Effector memory CD4-positive, alpha-beta T cell (primary cell): ENCODE data around the gene CUX1.
"Not testable (repeated sequence)": the region's sequence is repeated elsewhere in the genome, so short reads cannot be mapped to it uniquely, and the experiment has no call there.

Experiments used
- DNase-seq, 3 donors: peaks; one replicate each; pipeline ENCODE4 v3.0.0-alpha.2; 2020
- H3K27ac ChIP-seq: 2 replicates; pipeline ENCODE4 v1.7.0; 2013; ENCODE audit warnings: mild to moderate bottlenecking, low read length, moderate library complexity; ENCODE audit not compliant: insufficient read depth, poor library complexity, severe bottlenecking
- H3K27me3 ChIP-seq: replicated peaks from 2 replicates; pipeline ENCODE4 v1.7.0; 2013; ENCODE audit warnings: mild to moderate bottlenecking, low read length; ENCODE audit not compliant: insufficient read depth, control insufficient read depth, poor library complexity, severe bottlenecking
- H3K36me3 ChIP-seq: 2 replicates; pipeline ENCODE4 v1.7.0; 2013; ENCODE audit warnings: mild to moderate bottlenecking, low read length, moderate library complexity; ENCODE audit not compliant: control insufficient read depth, insufficient read depth
- H3K4me1 ChIP-seq: 2 replicates; pipeline ENCODE4 v1.7.0; 2013; ENCODE audit warnings: low read length, mild to moderate bottlenecking; ENCODE audit not compliant: control insufficient read depth, insufficient read depth, poor library complexity, severe bottlenecking
- H3K4me3 ChIP-seq: 2 replicates; pipeline ENCODE4 v1.7.0; 2013; ENCODE audit warnings: low read length, low read depth, mild to moderate bottlenecking; ENCODE audit not compliant: insufficient read depth, poor library complexity, severe bottlenecking
- H3K9me3 ChIP-seq: 2 replicates; pipeline ENCODE4 v1.7.0; 2013; ENCODE audit warnings: mild to moderate bottlenecking, low read length, moderate library complexity; ENCODE audit not compliant: control insufficient read depth

CUX1 gene

DNA sequence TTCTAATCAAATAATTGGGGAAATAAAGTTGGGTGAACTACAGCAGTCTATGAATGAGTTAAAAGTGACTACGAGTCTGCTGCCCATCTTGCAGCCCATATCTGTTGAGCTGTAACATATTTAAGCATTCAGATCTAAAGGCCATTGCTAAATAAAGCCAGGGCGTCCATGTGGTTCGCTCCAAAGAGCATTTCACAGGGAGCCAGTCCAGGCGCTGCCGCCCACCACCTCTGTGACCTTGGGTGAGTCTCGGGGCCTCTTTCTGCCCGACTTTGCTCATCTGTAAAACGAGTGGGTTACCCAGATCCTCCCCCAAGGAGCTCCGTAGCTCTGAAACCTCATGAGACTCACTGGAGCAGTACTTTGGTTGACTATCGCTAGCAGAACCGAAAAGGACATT, 223.1 kb downstream of the CUX1 start:
- no peaks in the 10 kb centered on the region for H3K9me3 ChIP-seq

DNA sequence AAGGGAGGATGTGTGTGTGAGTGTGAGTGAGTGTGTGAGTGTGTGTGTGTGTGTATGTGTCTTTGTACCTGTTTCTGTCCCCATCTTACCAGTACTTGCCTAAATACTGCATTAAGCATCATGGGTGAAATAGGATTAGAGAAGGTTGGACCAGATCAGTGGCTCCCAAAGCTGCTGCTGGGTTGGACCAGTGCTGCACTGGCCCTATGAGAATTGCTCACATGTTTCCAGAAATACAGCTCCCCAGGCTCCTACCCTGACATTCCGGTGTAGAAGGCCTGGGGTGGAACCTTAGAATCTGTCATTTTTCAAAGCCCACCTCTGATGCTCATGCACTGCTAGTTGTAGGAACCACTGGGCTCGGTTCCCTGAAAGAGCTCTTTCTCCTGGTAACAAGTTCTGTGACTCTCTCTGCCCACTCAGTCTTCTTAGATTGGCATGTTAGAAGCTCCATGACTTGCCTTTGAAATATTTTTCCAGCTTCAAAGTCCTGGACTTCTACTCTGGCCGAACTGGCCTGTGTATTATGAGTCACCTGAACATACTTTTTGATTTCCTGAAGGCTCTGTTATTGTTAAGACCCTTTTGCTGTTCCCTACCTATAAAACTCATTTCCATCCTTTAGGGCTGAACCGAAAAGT, 224.7 kb downstream of the CUX1 start:
- Histone ChIP-seq H3K4me1 (no peaks in the 10 kb centered on the region), H3K9me3 (no peaks in the 10 kb centered on the region), H3K36me3 (no peaks in the 10 kb centered on the region), H3K27me3 (no peaks in the 10 kb centered on the region), H3K4me3 (no peak overlapping the region), H3K27ac (no peak overlapping the region)
- DNase-seq = no peak

More for the DNA sequence above, 223.1 kb downstream of the CUX1 start:
- Histone ChIP-seq H3K27me3 (no peaks in the 10 kb centered on the region), H3K4me3 (no peak overlapping the region), H3K36me3 (no peaks in the 10 kb centered on the region), H3K27ac (no peak overlapping the region), H3K4me1 (no peaks in the 10 kb centered on the region)
- DNase-seq = no peak

DNA sequence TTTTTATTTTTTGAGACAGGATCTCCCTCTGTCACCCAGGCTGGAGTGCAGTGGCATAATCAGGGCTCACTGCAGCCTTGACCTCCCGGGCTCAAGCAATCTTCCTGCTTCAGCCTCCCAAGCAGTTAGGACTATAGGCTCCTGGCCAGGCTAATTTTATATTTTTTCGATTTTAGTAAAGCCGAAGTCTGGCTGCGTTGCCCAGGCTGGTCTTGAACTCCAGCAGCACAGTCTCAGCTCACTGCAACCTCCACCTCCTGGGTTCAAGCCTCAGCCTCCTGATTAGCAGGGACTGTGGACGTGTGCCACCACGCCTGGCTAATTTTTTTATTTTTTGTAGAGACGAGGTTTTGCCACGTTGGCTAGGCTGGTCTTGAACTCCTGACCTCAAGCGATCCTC, 225.4 kb downstream of the CUX1 start:
- not testable (repeated sequence) for H3K9me3 ChIP-seq, DNase-seq, H3K27me3 ChIP-seq, H3K27ac ChIP-seq, H3K36me3 ChIP-seq, H3K4me1 ChIP-seq, H3K4me3 ChIP-seq

DNA sequence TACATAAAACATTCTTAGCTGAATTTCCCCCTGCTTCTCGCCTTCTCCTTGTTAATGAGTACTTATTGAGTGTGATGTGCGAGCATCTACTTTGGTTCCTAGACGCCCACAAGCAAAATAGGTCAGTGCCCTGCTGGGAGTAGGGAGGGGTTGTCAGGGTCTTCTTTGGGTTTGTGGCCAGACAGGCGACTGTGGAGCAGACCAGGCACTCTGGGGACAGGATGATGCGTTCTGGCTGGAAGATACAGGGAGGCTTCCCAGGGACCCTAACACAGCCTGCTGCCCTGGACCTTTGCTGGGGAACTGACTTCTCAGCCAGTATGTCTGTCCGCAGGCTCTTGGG, 227.2 kb downstream of the CUX1 start:
- Histone ChIP-seq H3K4me3 (no peak overlapping the region), H3K4me1 (no peaks in the 10 kb centered on the region), H3K36me3 (no peaks in the 10 kb centered on the region), H3K27ac (no peak overlapping the region), H3K9me3 (no peaks in the 10 kb centered on the region), H3K27me3 (no peaks in the 10 kb centered on the region)
- DNase-seq = no peak

DNA sequence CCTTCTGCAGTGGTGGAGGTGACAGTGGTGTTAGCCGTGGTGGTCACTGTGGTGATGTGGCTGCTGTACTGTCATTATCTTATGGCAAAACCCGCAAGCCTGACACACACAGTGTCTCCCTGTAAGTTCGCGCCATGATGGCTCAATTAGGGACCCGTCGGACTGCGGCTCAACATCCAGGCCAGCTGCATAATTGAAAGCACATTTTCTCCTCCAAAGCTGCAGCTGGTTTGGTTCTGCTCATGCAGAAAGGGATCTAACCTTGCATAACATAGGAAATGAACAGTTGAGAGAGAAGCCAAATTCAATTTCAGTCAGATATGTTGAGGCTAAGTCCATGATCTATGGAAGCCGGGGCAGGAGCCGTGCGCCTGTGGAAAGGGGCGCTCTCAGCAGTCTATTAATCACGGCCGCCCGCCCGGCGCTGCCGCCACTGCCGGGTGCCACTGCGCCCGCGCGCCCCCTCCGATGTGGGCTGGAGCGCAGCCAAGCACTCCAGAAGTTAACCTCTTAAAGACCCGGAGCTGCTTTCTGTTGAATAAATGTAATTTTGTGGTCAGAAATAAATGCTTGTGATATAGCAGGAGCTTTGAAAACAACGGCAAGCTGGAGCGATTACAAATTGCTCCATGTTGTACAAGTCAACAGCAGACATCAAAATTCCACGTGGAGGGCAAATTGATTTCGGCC, 227.7 kb downstream of the CUX1 start:
- Histone ChIP-seq H3K36me3 (no peaks in the 10 kb centered on the region), H3K27ac (no peak overlapping the region), H3K4me3 (no peak overlapping the region), H3K27me3 (no peaks in the 10 kb centered on the region), H3K9me3 (no peaks in the 10 kb centered on the region), H3K4me1 (no peaks in the 10 kb centered on the region)
- DNase-seq = no peak

DNA sequence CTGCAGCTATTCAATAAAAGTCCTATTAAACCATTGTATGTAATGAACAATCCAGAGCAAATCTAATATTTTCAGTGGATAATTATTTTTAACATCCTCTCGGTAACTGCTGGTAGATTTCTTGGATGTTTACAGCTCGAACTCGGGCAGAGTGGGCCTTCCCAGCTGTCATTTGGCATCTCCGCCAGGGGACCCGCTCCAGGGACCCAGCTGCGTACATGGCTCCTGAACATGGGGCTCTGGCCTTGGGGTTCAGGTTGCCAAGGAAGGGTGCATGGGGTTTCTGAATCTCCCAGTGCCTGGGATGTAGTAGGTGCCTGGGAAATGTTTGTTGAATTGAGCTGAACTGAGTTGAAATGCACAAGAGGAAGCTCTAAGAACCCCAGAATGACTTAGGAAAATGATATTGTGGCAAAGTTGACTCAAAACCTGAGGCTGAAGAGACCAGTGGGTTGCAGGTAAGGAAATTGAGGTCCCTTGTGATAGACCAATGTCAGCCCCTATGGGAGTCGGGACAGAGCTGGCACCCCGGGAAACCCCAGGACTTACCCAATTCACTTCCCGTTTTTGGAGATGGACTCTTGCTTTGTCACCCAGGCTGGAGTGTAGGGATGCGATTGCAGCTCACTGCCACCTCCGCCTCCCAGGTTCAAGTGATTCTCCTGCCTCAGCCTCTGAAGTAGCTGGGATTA, 228.4 kb downstream of the CUX1 start:
- Histone ChIP-seq H3K9me3 (no peaks in the 10 kb centered on the region), H3K4me1 (no peaks in the 10 kb centered on the region), H3K27ac (no peak overlapping the region), H3K27me3 (no peaks in the 10 kb centered on the region), H3K36me3 (no peaks in the 10 kb centered on the region), H3K4me3 (no peak overlapping the region)
- no peak for DNase-seq

DNA sequence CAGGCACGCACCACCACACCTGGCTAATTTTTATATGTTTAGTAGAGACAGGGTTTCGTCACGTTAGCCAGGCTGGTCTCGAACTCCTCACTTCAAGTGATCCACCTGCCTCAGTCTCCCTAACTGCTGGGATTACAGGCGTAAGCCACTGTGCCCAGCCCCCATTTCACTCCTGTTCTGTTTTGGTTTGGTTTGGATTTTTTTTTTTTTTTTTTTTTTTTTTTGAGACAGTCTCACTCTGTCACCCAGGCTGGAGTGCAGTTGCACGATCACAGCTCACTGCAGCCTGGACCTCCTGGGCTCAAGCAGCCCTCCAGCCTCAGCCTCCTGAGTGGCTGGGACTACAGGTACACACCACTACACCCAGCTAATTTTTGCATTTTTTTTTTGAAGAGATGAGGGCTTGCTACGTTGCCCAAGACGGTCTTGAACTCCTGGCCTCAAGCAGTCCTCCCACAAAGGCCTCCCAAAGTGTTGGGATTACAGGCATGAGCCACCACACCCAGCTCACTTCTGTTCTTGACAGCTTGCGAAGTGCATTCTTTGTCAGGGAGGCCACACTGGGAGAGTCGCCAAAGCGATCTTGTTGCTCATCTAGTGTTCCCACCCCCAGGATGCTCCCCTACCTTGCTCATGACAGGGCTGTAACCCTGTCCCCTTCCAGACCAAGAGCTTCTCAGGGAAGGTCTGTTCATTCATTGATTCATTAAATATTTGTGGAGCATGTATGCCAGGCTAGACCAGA, 229.1 kb downstream of the CUX1 start:
- DNase-seq = no peak
- Histone ChIP-seq H3K27ac (no peak overlapping the region), H3K36me3 (no peaks in the 10 kb centered on the region), H3K4me3 (no peak overlapping the region), H3K9me3 (no peaks in the 10 kb centered on the region), H3K27me3 (no peaks in the 10 kb centered on the region), H3K4me1 (no peaks in the 10 kb centered on the region)

DNA sequence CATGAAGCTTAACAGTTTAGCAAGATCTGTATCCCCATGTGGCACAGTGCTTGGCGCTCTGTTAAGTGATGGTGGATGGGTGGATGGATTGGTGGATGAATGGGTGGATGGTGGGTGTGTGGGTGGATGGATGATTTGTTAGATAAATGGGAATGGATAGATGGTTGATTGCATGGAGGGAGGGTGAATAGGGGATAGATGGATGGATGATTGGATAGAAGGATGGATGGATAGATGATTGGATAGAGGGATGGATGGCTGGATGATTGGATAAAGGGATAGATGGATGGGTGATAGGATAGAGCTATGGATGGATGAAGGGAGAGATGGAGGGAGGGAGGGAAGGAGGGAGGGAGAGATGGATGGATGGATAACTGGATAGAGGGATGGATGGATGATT, 229.7 kb downstream of the CUX1 start:
- H3K27ac ChIP-seq = no peak overlapping the region
- H3K27me3 ChIP-seq = no peaks in the 10 kb centered on the region
- no peaks in the 10 kb centered on the region for H3K9me3 ChIP-seq
- no peak overlapping the region for H3K4me3 ChIP-seq
- H3K4me1 ChIP-seq = no peaks in the 10 kb centered on the region
- no peaks in the 10 kb centered on the region for H3K36me3 ChIP-seq
- no peak for DNase-seq

DNA sequence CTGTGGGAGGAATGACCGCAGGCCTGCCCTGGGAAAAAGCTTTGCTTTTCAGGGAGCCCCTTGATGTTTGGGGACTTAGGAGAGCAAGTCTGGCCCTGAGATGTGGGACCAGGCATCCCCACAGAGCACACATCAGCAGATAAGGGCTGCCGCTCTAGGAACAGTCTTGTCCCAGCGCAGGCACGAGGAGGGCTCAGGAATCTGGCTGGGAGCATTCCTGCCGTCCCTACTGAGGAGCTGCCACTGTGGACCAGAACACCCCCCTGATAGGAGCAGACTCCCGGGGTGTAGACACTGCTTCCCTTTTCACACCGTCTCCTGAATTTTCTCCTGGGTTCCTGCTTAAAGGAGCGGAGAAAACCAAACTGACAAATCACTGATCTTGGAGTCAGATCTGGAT, 232.3 kb downstream of the CUX1 start:
- DNase-seq = no peak
- Histone ChIP-seq H3K4me1 (no peaks in the 10 kb centered on the region), H3K4me3 (no peak overlapping the region), H3K27ac (no peak overlapping the region), H3K27me3 (no peaks in the 10 kb centered on the region), H3K9me3 (no peaks in the 10 kb centered on the region), H3K36me3 (no peaks in the 10 kb centered on the region)
